Fibroblast of skin of left biceps (primary cell): ENCODE results near the gene FRMD4B.

ENCODE experiments used
- DNase-seq, 2 experiments: peaks; one replicate each; pipeline ENCODE4 v3.0.0-alpha.2; 2013; ENCODE audit warnings: low read depth in 2 of 2

Gene FRMD4B

GRCh38 chr3:69405067-69405466 lies 19.2 kb upstream of the FRMD4B start:
- DNase-seq = no peak

DNA sequence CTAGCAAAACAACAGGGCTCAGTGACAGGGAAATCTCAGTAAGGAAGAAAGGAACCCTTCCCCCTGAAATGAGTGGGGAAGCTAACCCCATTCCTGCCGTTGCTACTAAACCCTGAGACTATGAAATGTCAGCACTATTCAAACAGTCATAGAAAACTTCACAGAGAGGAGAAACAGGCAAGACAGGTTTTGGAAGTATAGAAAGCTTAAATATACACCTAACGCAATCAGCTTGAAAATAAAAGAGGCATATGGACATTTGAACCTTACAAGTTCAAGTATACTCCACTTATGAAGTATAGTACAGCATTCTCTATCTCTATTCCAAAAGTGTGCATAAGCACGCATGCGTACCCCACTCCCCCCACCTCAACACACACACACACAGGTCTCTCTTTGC lies 17.6 kb upstream of the FRMD4B start:
- DNase-seq = no peak

- no peak for DNase-seq
Observed at GRCh38 chr3:69400683-69401082, 14.8 kb upstream of the FRMD4B start.

DNA sequence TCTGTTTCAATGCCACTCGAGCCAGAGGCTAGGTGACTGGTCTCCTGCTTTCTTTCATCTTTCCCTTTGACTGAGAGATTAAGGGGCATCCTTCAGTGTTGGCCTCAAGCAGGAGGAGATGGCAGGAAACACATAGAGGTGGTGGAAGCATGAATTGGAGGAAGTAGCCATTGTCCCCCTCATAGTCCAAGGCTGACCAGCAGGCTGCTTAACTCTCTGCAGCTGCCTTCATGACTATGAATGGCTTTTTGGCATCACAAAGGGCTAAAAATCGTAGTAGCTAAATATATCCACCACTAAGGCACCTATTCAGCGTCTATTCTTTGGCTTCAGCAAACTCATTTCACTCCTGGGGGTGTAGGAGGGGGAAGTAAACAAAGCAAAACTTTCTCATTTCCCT lies 7.0 kb upstream of the FRMD4B start:
- DNase-seq = no peak

DNA sequence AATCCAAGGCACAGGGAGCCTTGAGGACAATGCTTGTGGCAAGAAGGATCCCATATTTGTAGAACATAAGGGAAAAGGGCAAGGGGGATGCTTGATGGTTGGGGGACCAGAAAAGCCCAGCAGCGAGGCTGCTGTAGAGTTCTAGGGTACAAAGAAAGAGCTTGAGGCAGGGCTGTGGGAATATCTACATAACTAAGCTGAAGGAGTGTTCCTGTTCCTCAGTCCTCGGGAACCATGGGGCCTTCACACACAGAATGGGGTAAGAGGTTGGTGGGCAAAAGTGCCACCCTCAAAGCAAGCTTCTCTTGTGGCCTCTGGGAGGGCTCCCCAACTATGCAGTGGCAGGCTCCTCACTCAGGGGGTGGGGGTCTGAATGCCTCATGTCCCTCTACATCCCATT lies 6.5 kb upstream of the FRMD4B start:
- no peak for DNase-seq

DNA sequence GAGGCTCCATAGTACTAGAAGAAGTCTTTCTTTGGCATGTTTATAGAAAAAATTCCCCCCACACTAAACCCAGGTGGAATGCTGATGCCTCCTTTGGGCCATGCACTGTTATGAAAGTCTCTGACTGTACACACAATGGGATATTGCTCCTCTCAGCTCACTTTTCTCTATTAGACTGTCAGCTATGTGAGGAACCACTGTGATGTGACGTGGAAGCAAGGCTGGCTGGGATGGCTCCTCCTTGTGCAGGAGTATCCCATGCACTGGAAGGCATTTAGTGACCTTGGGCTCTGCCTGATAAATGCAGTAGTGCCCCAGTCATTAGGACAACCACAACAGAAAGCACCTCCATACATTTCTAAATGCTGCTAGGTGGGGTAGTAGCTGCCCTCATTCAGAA lies 5.7 kb upstream of the FRMD4B start:
- no peak for DNase-seq

DNA sequence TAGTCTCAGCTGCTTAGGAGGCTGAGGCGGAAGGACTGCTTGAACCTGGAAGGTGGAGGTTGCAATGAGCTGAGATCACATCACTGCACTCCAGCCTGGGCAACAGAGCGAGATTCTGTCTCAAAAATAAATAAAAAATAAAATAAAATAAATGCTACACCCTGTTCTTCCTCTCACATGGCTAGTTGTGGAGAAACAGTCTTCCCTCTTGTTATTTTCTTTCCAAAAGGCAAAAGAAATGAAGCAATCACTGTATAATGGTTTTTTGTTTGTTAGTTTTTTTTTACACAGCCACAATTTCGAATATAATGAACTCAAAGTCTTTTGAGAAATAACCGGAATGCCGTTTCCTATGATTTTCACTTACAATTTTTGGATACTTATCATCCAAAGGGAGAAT lies 4.9 kb upstream of the FRMD4B start:
- DNase-seq = no peak

- no peak for DNase-seq
Observed at GRCh38 chr3:69389520-69390248, 3.8 kb upstream of the FRMD4B start.

DNA sequence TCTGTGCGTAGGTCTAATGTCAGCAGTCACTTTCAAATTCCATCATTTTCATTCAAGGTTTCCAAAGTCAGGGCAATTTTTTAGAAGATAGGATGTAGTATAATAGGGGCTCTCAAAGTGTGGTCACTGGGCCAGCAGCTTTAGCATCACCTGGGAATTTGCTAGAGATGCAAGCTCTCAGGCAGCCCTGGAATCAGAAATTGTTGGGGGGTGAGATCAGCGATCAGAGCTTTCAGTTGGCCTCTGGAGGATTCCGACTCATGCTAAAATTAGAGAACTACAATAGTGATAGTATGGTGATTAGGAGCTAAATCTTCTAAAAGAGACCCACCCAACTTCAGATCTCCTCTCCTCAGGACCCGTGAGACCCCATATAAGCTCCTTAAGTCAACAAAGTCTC lies 2.4 kb upstream of the FRMD4B start:
- DNase-seq = no peak

- DNase-seq = no peak
Observed at GRCh38 chr3:69386556-69387385, 883 bp upstream of the FRMD4B start.

DNA sequence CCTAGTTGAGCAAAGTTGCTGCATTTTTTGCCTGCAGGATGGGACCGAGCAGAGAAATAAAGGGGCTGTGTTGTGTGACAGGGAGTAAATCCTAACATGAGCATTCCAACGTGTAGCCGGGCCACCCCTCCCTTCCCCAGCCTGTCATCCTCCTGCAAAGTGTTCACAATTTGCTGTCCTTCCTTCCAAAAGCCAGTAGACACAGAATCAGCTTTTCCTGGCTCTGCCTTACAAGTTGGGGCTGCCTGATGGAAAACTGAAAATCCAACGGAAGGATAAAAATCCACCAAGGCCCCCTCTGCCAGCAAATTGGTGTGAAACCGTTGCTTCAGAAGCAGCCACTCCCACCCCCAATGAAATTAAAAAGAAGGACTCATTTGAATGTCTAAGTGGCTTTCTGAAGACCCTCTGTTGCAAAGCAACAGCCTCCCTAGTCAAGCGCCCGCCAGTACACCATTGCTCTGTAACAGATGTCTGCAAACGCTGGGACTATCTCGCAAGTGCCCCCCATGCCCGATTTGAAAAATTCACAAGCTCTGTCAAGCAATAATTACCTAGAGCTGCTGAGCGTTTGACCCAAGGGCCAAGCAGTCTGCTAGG lies 665 bp downstream of the FRMD4B start:
- DNase-seq = no peak

DNA sequence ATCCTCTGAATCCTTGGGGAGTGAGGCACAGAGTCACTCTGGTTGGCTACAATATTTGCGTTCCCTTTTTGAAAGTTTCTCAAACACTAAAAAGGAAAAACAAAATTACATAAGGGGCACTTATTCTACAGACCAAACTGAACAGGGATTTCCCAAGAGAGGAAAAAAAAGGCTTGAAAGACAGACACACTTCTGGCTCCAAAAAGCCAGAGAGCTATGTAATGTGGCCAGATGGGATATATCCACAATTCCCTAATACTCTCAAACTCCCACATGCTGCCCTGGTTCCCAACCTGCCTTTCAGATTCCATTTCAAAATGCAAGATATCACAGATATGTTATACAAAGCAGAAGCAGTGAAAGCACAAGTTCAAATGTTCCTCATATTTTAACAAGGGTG lies 1.6 kb downstream of the FRMD4B start:
- DNase-seq = no peak

GRCh38 chr3:69379661-69380060 lies 6.2 kb downstream of the FRMD4B start:
- no peak for DNase-seq

DNA sequence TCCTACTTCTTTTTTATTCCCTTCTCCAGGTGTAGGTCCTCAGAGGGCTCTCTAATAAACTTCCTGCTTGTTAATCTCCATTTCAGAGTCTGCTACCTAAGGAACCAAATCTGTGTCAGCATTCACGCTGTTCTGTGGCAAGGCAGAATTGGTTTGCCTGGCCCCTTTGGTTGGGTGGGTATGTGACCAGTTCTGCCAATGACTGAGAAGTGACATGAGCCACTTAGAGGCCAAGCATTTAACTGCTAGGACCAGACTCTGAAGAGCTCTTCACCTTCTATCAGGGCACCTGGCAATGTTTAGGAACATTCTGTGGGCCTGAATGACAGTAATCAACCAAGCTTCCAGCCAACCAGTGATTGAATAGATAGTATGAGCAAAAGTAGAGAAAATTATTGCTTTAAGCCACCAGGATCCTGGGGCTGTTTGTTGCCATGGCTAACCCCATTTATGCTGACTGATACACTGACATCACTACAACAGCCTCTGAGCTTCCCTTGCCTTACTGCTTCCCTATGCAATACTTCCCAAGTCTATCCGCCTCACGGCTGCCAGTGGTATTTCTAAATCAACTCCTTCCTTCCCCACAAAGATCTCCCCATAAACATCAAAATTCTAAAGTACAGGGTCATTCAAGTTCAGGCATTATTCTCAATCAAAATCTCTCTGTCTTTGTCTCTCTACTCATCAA lies 7.6 kb downstream of the FRMD4B start:
- no peak for DNase-seq

DNA sequence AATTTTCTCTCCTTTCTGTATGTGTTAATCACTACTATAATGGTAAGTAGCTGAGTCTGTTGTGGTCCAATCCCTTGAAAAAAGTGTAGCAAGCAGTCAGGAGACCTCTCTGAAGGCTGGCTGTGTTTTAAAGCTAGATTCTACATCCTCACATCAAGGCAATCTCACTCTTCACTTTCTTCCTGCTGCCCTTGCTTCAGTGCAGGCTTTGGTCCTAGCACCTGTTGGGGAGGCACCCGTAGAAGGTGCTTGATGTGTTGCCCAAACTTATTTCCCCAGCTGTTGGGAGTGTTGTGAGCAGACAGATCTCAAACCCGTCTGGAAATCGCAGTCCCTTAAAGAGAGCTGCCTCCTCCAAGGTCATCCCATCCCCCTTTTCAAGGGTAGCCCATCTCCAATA lies 8.6 kb downstream of the FRMD4B start:
- no peak for DNase-seq

- no peak for DNase-seq
Observed at GRCh38 chr3:69376731-69377130, 9.2 kb downstream of the FRMD4B start.

- DNase-seq = no peak
Observed at GRCh38 chr3:69371816-69372215, 14.1 kb downstream of the FRMD4B start.

- DNase-seq = no peak
Observed at GRCh38 chr3:69370901-69371301, 15.0 kb downstream of the FRMD4B start.

DNA sequence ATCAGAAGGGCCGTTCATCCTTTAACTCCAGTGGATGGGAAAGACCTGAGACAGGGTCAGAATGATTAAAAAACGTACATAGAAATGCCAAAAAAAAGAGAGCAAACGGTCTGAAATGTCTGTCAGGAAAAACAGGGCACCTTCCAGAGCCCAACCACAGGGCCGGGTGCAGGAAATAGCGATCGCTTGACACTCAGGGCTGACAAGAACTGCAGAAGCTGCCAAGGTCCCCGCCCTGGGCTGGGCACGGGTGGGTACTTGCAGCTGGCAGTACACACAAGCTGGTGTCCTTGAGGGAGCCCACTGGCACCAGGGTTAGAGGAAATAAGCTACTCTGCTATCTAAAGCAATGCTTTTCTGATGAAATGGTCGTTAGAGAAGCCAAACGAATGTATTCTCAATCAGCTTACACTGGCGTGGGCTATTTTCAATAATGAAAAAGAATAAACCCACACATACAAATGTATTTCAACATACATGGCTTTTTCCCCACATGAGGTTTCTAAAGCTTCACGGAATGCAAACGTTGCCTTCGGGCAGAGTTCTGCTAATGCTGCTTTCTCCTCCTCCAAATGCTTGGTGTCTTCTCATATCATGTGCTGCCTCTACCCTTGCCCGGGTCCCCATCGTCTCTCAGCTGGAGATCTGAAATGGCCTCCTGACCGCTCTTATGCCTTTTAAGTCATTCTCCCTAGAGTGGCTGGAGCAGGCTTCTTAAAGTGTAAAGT lies 15.6 kb downstream of the FRMD4B start:
- DNase-seq = no peak

DNA sequence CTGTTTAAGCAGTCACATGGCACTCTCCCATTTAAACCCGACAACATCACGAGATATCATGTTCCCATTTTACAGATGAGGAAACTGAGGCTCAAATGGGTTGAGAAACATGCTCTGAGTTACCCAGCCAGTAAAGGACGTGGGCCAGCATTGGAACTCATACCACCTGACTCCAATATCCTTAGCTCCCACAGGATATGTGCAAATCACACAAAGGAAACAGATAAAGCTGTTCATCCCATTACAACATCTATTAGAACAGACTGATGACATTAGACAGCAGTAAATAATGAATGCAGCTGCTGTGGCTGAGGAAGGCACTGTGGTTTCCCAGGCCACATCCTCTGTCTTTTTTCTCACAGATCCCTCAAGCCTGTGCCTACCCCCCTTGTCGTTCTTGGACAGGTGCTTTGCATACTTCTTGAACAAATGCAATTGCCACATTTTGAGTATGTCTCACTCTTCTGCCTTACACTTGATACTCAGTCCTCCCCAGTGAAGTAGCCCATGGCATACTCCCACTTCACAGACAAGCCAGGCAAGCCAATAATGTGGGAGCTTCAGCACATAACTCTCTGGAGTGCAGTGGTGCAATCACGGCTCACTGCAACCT lies 17.7 kb downstream of the FRMD4B start:
- no peak for DNase-seq

GRCh38 chr3:69367586-69367985 lies 18.3 kb downstream of the FRMD4B start:
- DNase-seq = no peak
